GM12801 (cell line): ENCODE results near the gene SHFL.

ENCODE experiments used
- CTCF ChIP-seq: IDR thresholded peaks from one replicate; pipeline ENCODE4 v1.5.1; 2011; ENCODE audit warnings: control low read depth; ENCODE audit not compliant: insufficient read length; ENCODE audit errors: extremely low read depth

Gene SHFL

GRCh38 chr19:10138879-10139795 lies 53.0 kb downstream of the SHFL start:
- no peak for TF ChIP-seq CTCF

GRCh38 chr19:10139952-10140351 lies 53.8 kb downstream of the SHFL start:
- no peak for TF ChIP-seq CTCF

GRCh38 chr19:10141479-10141878 lies 55.4 kb downstream of the SHFL start:
- TF ChIP-seq CTCF, result no peak

GRCh38 chr19:10141973-10142372 lies 55.9 kb downstream of the SHFL start:
- TF ChIP-seq CTCF, result no peak
